IMR-90 (cell line): ENCODE measurements around the gene CBFA2T3. TPM values are rescaled to one million over a fixed set of nuclear protein-coding genes. Genes with fewer than 3 reads are reported as not detected.

ENCODE experiments used
- ATAC-seq: fragments of 200-7000 bp; cut with Tn5 transposase; 2 replicates; pipeline ENCODE4 v1.9.1; 2020; ENCODE audit warnings: low read depth, mild to moderate bottlenecking, moderate library complexity
- BruUV-seq: library from RNA; stranded (reverse); fragments of 400-500 nt; replicated peaks from 2 replicates; lab custom pipeline; 2021; lab: Mats Ljungman, UMichigan
- CTCF ChIA-PET: fragments of 300-600 bp; formaldehyde crosslinking; extraction: SDS; loops from one replicate; lab custom pipeline; 2021; ENCODE audit warnings: antibody characterized with exemption; lab: Yijun Ruan, JAX
- POLR2A ChIA-PET: fragments of 300-600 bp; sonication (Branson Sonifier 250); formaldehyde crosslinking; loops from one replicate; lab custom pipeline; 2022; ENCODE audit warnings: antibody characterized with exemption; ENCODE audit not compliant: unreplicated experiment; lab: Charles Lee
- DNase-seq: peaks from one replicate; pipeline ENCODE4 v3.0.0; 2013
- H2AFZ ChIP-seq: replicated peaks from 2 replicates; pipeline ENCODE3; 2013; ENCODE audit warnings: low read length, mild to moderate bottlenecking; ENCODE audit not compliant: poor library complexity
- H2AK5ac ChIP-seq: 2 replicates; pipeline ENCODE4 v1.6.1; 2013; ENCODE audit warnings: low read depth, low read length, inconsistent platforms
- H2AK9ac ChIP-seq: replicated peaks from 2 replicates; pipeline ENCODE3; 2013; ENCODE audit warnings: mild to moderate bottlenecking, low read depth, low read length, moderate library complexity; ENCODE audit not compliant: poor library complexity
- H2BK120ac ChIP-seq: 2 replicates; pipeline ENCODE4 v1.6.1; 2013; ENCODE audit warnings: low read depth, low read length, inconsistent platforms
- H2BK15ac ChIP-seq: 3 replicates; pipeline ENCODE4 v1.6.1; 2013; ENCODE audit warnings: low read depth, low read length, inconsistent platforms
- H2BK20ac ChIP-seq: 2 replicates; pipeline ENCODE4 v1.6.1; 2013; ENCODE audit warnings: low read depth, mild to moderate bottlenecking, inconsistent platforms, low read length, moderate library complexity
- H2BK5ac ChIP-seq: 2 replicates; pipeline ENCODE4 v1.6.1; 2013; ENCODE audit warnings: mild to moderate bottlenecking, low read depth, low read length, inconsistent platforms; ENCODE audit not compliant: poor library complexity, severe bottlenecking
- H3K14ac ChIP-seq: replicated peaks from 2 replicates; pipeline ENCODE4 v1.6.1; 2013; ENCODE audit warnings: low read depth, low read length, inconsistent platforms
- H3K18ac ChIP-seq: 2 replicates; pipeline ENCODE4 v1.6.1; 2013; ENCODE audit warnings: low read depth, low read length, control low read depth
- H3K23ac ChIP-seq: 2 replicates; pipeline ENCODE4 v1.6.1; 2013; ENCODE audit warnings: low read depth, low read length, inconsistent platforms
- H3K27ac ChIP-seq: 2 replicates; pipeline ENCODE4 v1.5.1; 2013; ENCODE audit warnings: mild to moderate bottlenecking, control low read depth, low read length; ENCODE audit not compliant: insufficient read depth
- H3K27me3 ChIP-seq: 2 replicates; pipeline ENCODE4 v1.6.1; 2013; ENCODE audit warnings: low read length; ENCODE audit not compliant: control insufficient read depth, insufficient read depth
- H3K36me3 ChIP-seq: 2 replicates; pipeline ENCODE4 v1.6.1; 2013; ENCODE audit warnings: low read length, mixed read lengths; ENCODE audit not compliant: control insufficient read depth, insufficient read depth
- H3K4ac ChIP-seq: 2 replicates; pipeline ENCODE4 v1.6.1; 2013; ENCODE audit warnings: low read depth, low read length, inconsistent platforms
- H3K4me1 ChIP-seq: 2 replicates; pipeline ENCODE4 v1.6.1; 2013; ENCODE audit warnings: low read length, mixed read lengths; ENCODE audit not compliant: control insufficient read depth, insufficient read depth
- H3K4me2 ChIP-seq: 2 replicates; pipeline ENCODE4 v1.6.1; 2013; ENCODE audit warnings: low read depth, mild to moderate bottlenecking, control low read depth, low read length, moderate library complexity
- H3K4me3 ChIP-seq: 2 replicates; pipeline ENCODE4 v1.5.1; 2013; ENCODE audit warnings: low read depth, mild to moderate bottlenecking, control low read depth, low read length, moderate library complexity; ENCODE audit not compliant: insufficient read depth
- H3K56ac ChIP-seq: 2 replicates; pipeline ENCODE4 v1.6.1; 2013; ENCODE audit warnings: low read length, inconsistent platforms; ENCODE audit not compliant: insufficient read depth; ENCODE audit errors: extremely low read depth
- H3K79me1 ChIP-seq, 2 experiments: 2 replicates each; pipeline ENCODE4 v1.6.1; 2013; ENCODE audit warnings: low read length in 2 of 2, inconsistent platforms in 1 of 2, low read depth in 1 of 2
- H3K9ac ChIP-seq: 2 replicates; pipeline ENCODE4 v1.6.1; 2013; ENCODE audit warnings: low read depth, low read length, control low read depth
- H3K9me1 ChIP-seq: 2 replicates; pipeline ENCODE4 v1.6.1; 2013; ENCODE audit warnings: low read length, inconsistent platforms; ENCODE audit not compliant: insufficient read depth
- H3K9me3 ChIP-seq: 2 replicates; pipeline ENCODE4 v1.6.1; 2013; ENCODE audit warnings: low read length; ENCODE audit not compliant: control insufficient read depth, insufficient read depth
- H4K20me1 ChIP-seq: 2 replicates; pipeline ENCODE4 v1.6.1; 2013; ENCODE audit warnings: low read length, inconsistent platforms; ENCODE audit not compliant: insufficient read depth
- H4K5ac ChIP-seq: 2 replicates; pipeline ENCODE4 v1.6.1; 2013; ENCODE audit warnings: mild to moderate bottlenecking, low read depth, low read length, control low read depth
- H4K8ac ChIP-seq, 2 experiments: 2 replicates each; pipeline ENCODE4 v1.6.1; 2013; ENCODE audit warnings: low read depth in 2 of 2, low read length in 2 of 2, control low read depth in 1 of 2, inconsistent platforms in 1 of 2
- H4K91ac ChIP-seq: 2 replicates; pipeline ENCODE4 v1.6.1; 2013; ENCODE audit warnings: low read depth, low read length, inconsistent platforms; ENCODE audit not compliant: insufficient read depth
- MAZ ChIP-seq: IDR thresholded peaks from 2 replicates; pipeline ENCODE4 v1.6.1; 2012; ENCODE audit warnings: low read depth, mild to moderate bottlenecking, low read length, improper control_type of control experiment, moderate library complexity, borderline replicate concordance
- USF2 ChIP-seq: fragments of 150-350 bp; IDR thresholded peaks from 2 replicates; pipeline ENCODE4 v1.6.1; 2017; ENCODE audit warnings: mild to moderate bottlenecking, antibody characterized with exemption, low read length, low read depth
- WGBS, 2 experiments: methylation state at CpG; one replicate each; pipeline versions ENCODE4 v1.1.5 to v1.1.7; 2013; ENCODE audit warnings: missing lambda C conversion rate in 2 of 2; ENCODE audit not compliant: insufficient read length in 1 of 2; ENCODE audit errors: extremely low coverage in 2 of 2; 5-methylcytosine and 5-hydroxymethylcytosine counted together
- dilution Hi-C: fragments of 300-500 bp; cut with HindIII; formaldehyde crosslinking; loops from one replicate; pipeline ENCODE4 v1.14.3; 2018; ENCODE audit warnings: low sequenced_read_pairs; ENCODE audit not compliant: unreplicated experiment
- in situ Hi-C: fragments of 300-500 bp; cut with MboI; formaldehyde crosslinking; loops from 3 replicates; pipeline ENCODE4 v1.14.3; 2019; ENCODE audit warnings: low sequenced_read_pairs, inconsistent platforms, mixed read lengths
- intact Hi-C: fragments of 100-400 bp; cut with micrococcal nuclease; formaldehyde crosslinking; loops from 2 replicates; pipeline ENCODE4 v1.10.0; 2022
- polyA plus RNA-seq, 3 experiments: library from polyadenylated mRNA; depleted of rRNA; stranded (reverse); fragments of >200 nt; gene quantifications; 2 replicates each; pipeline ENCODE4 v1.2.3, GENCODE V29; 2012; ENCODE audit warnings: low replicate concordance in 1 of 3
- total RNA-seq: library from RNA; depleted of rRNA; stranded (reverse); fragments of >200 nt; gene quantifications from 2 replicates; pipeline ENCODE4 v1.2.3, GENCODE V29; 2012

Gene CBFA2T3
- total and polyA plus RNA-seq, 2 of the 4 experiments (the other 2 are of a cell fraction), result not detected

GRCh38 chr16:88951501-88951900 is 25.5 kb downstream of the CBFA2T3 start:
- H4K8ac ChIP-seq, result no peak overlapping the region
- ChIA-PET CTCF (no interaction called here), POLR2A (no interaction called here)
- ATAC-seq, result no peak
- no TSS peak for BruUV-seq
- H4K20me1 ChIP-seq, result no peaks in the 10 kb centered on the region
- H3K36me3 ChIP-seq, result no peaks in the 10 kb centered on the region
- H2BK20ac ChIP-seq, result no peak overlapping the region
- H3K9me1 ChIP-seq, result no peaks in the 10 kb centered on the region
- no peak overlapping the region for H2BK5ac ChIP-seq
- H2BK15ac ChIP-seq, result no peak overlapping the region
- no peak overlapping the region for H3K4me2 ChIP-seq
- no peak overlapping the region for H3K27ac ChIP-seq
- H3K56ac ChIP-seq, result no peak overlapping the region
- H3K9me3 ChIP-seq, result no peaks in the 10 kb centered on the region
- no peak overlapping the region for H2BK120ac ChIP-seq
- no peak overlapping the region for H3K23ac ChIP-seq
- H4K91ac ChIP-seq, result no peak overlapping the region
- H3K4me3 ChIP-seq, result no peak overlapping the region
- intact Hi-C loops (no loop called here), in situ Hi-C loops (no loop called here), dilution Hi-C loops (no loop called here)
- no peak overlapping the region for H2AK9ac ChIP-seq
- no peak for DNase-seq
- WGBS, 2 experiments, result no CpG with 5 or more reads among the region's 15 CpGs
- no peak overlapping the region for H3K9ac ChIP-seq
- H3K4ac ChIP-seq, result no peak overlapping the region
- H2AFZ ChIP-seq, result no peak overlapping the region
- H3K27me3 ChIP-seq, result peaks cover 42% of the 10 kb centered on the region
- H3K4me1 ChIP-seq, result no peaks in the 10 kb centered on the region
- H3K18ac ChIP-seq, result no peak overlapping the region
- TF ChIP-seq MAZ (no peak), USF2 (peak; percentile 50; the same call in 1 of the 2 replicates)
- H3K79me1 ChIP-seq, result no peaks in the 10 kb centered on the region
- H4K5ac ChIP-seq, result no peak overlapping the region
- H3K14ac ChIP-seq, result no peak overlapping the region
- H2AK5ac ChIP-seq, result no peak overlapping the region
